ENCODE results near the gene DOLPP1. TPM values are rescaled to one million over a fixed set of nuclear protein-coding genes. Genes with fewer than 3 reads are reported as not detected.

The DOLPP1 gene
- total RNA-seq, 1 experiment from 2014 or later: 32.7 TPM

DNA sequence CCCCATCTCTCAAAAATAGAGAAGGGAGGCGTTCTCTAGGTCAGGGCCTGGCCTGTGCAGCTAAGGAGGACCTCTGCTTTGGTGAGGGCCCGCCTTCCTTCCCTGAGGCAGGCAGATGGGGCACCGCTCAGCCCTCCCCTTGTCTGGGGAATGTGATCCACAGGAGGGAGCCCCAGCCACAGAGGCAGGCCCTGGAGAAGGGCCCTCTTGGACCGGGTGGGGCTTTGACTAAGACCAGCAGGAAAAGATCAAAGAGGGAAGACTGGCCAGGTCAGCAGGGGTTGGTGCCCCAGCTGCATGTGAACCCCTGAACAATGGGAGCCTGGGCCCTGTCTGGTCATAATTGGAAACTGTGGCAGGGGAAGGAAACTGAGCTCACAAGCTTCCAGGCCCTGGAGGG, 52.2 kb downstream of the DOLPP1 start:
- ChIA-PET CTCF (interaction anchor here (1.9 to 6.0 kb wide), 3 partner anchors 8 to 506 kb away, joined by 8 to 142 read pairs (median 74); partner anchors contain the start of gene IER5L), POLR2A (no interaction called here)
- Mint-ChIP-seq H3K9me3 (0 out of 2 replicates have a peak, but pooled peaks cover 4% of the 10 kb centered on the region), H3K27me3 (ENCODE audit: low read depth) (no peaks in the 10 kb centered on the region), H3K4me3 (no peak overlapping the region), H3K36me3 (peaks cover 64% of the 10 kb centered on the region), H3K4me1 (peaks cover 10% of the 10 kb centered on the region; the same call in 1 of the 2 replicates), H3K27ac (no peak overlapping the region)
- TF ChIP-seq GABPB1 (CRISPR knock-in tag; IDR thresholded peaks at IDR 0.05) (no peak), MYBL2 (CRISPR knock-in tag; IDR thresholded peaks at IDR 0.05) (no peak), NFATC4 (CRISPR knock-in tag; IDR thresholded peaks at IDR 0.05) (no peak), HMGA2 (CRISPR knock-in tag; IDR thresholded peaks at IDR 0.05) (no peak), ZNF423 (CRISPR knock-in tag; IDR thresholded peaks at IDR 0.05) (no peak)
- TF ChIP-seq, protein P1, sequence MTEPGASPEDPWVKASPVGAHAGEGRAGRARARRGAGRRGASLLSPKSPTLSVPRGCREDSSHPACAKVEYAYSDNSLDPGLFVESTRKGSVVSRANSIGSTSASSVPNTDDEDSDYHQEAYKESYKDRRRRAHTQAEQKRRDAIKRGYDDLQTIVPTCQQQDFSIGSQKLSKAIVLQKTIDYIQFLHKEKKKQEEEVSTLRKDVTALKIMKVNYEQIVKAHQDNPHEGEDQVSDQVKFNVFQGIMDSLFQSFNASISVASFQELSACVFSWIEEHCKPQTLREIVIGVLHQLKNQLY (CRISPR knock-in tag; IDR thresholded peaks at IDR 0.05): no peak
- TF ChIP-seq, protein P2, sequence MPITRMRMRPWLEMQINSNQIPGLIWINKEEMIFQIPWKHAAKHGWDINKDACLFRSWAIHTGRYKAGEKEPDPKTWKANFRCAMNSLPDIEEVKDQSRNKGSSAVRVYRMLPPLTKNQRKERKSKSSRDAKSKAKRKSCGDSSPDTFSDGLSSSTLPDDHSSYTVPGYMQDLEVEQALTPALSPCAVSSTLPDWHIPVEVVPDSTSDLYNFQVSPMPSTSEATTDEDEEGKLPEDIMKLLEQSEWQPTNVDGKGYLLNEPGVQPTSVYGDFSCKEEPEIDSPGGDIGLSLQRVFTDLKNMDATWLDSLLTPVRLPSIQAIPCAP (CRISPR knock-in tag; IDR thresholded peaks at IDR 0.05): no peak
- TF ChIP-seq, protein P3, sequence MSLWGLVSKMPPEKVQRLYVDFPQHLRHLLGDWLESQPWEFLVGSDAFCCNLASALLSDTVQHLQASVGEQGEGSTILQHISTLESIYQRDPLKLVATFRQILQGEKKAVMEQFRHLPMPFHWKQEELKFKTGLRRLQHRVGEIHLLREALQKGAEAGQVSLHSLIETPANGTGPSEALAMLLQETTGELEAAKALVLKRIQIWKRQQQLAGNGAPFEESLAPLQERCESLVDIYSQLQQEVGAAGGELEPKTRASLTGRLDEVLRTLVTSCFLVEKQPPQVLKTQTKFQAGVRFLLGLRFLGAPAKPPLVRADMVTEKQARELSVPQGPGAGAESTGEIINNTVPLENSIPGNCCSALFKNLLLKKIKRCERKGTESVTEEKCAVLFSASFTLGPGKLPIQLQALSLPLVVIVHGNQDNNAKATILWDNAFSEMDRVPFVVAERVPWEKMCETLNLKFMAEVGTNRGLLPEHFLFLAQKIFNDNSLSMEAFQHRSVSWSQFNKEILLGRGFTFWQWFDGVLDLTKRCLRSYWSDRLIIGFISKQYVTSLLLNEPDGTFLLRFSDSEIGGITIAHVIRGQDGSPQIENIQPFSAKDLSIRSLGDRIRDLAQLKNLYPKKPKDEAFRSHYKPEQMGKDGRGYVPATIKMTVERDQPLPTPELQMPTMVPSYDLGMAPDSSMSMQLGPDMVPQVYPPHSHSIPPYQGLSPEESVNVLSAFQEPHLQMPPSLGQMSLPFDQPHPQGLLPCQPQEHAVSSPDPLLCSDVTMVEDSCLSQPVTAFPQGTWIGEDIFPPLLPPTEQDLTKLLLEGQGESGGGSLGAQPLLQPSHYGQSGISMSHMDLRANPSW (CRISPR knock-in tag; conservative IDR thresholded peaks at IDR 0.05; ENCODE audit: low read depth): no peak
- TF ChIP-seq, protein P4, sequence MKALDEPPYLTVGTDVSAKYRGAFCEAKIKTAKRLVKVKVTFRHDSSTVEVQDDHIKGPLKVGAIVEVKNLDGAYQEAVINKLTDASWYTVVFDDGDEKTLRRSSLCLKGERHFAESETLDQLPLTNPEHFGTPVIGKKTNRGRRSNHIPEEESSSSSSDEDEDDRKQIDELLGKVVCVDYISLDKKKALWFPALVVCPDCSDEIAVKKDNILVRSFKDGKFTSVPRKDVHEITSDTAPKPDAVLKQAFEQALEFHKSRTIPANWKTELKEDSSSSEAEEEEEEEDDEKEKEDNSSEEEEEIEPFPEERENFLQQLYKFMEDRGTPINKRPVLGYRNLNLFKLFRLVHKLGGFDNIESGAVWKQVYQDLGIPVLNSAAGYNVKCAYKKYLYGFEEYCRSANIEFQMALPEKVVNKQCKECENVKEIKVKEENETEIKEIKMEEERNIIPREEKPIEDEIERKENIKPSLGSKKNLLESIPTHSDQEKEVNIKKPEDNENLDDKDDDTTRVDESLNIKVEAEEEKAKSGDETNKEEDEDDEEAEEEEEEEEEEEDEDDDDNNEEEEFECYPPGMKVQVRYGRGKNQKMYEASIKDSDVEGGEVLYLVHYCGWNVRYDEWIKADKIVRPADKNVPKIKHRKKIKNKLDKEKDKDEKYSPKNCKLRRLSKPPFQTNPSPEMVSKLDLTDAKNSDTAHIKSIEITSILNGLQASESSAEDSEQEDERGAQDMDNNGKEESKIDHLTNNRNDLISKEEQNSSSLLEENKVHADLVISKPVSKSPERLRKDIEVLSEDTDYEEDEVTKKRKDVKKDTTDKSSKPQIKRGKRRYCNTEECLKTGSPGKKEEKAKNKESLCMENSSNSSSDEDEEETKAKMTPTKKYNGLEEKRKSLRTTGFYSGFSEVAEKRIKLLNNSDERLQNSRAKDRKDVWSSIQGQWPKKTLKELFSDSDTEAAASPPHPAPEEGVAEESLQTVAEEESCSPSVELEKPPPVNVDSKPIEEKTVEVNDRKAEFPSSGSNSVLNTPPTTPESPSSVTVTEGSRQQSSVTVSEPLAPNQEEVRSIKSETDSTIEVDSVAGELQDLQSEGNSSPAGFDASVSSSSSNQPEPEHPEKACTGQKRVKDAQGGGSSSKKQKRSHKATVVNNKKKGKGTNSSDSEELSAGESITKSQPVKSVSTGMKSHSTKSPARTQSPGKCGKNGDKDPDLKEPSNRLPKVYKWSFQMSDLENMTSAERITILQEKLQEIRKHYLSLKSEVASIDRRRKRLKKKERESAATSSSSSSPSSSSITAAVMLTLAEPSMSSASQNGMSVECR (CRISPR knock-in tag; IDR thresholded peaks at IDR 0.05; ENCODE audit: borderline replicate concordance): no peak
- TF ChIP-seq, protein P5, sequence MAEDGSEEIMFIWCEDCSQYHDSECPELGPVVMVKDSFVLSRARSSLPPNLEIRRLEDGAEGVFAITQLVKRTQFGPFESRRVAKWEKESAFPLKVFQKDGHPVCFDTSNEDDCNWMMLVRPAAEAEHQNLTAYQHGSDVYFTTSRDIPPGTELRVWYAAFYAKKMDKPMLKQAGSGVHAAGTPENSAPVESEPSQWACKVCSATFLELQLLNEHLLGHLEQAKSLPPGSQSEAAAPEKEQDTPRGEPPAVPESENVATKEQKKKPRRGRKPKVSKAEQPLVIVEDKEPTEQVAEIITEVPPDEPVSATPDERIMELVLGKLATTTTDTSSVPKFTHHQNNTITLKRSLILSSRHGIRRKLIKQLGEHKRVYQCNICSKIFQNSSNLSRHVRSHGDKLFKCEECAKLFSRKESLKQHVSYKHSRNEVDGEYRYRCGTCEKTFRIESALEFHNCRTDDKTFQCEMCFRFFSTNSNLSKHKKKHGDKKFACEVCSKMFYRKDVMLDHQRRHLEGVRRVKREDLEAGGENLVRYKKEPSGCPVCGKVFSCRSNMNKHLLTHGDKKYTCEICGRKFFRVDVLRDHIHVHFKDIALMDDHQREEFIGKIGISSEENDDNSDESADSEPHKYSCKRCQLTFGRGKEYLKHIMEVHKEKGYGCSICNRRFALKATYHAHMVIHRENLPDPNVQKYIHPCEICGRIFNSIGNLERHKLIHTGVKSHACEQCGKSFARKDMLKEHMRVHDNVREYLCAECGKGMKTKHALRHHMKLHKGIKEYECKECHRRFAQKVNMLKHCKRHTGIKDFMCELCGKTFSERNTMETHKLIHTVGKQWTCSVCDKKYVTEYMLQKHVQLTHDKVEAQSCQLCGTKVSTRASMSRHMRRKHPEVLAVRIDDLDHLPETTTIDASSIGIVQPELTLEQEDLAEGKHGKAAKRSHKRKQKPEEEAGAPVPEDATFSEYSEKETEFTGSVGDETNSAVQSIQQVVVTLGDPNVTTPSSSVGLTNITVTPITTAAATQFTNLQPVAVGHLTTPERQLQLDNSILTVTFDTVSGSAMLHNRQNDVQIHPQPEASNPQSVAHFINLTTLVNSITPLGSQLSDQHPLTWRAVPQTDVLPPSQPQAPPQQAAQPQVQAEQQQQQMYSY (CRISPR knock-in tag; IDR thresholded peaks at IDR 0.05): no peak
- TF ChIP-seq, protein P6, sequence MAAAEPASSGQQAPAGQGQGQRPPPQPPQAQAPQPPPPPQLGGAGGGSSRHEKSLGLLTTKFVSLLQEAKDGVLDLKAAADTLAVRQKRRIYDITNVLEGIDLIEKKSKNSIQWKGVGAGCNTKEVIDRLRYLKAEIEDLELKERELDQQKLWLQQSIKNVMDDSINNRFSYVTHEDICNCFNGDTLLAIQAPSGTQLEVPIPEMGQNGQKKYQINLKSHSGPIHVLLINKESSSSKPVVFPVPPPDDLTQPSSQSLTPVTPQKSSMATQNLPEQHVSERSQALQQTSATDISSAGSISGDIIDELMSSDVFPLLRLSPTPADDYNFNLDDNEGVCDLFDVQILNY (CRISPR knock-in tag; IDR thresholded peaks at IDR 0.05): no peak
- DNase-seq (ENCODE audit: low spot score): no peak
- ATAC-seq: no peak

Measured in WTC11 (cell line).